Measurements from ENCODE around the gene MRM3. TPM values are rescaled to one million over a fixed set of nuclear protein-coding genes. Genes with fewer than 3 reads are reported as not detected.

MRM3 gene
- total and polyA plus RNA-seq, 2 donors (not counting 3 experiments of a cell fraction or from before 2014, with no cell fraction given): 17.1 to 19.2 TPM

DNA sequence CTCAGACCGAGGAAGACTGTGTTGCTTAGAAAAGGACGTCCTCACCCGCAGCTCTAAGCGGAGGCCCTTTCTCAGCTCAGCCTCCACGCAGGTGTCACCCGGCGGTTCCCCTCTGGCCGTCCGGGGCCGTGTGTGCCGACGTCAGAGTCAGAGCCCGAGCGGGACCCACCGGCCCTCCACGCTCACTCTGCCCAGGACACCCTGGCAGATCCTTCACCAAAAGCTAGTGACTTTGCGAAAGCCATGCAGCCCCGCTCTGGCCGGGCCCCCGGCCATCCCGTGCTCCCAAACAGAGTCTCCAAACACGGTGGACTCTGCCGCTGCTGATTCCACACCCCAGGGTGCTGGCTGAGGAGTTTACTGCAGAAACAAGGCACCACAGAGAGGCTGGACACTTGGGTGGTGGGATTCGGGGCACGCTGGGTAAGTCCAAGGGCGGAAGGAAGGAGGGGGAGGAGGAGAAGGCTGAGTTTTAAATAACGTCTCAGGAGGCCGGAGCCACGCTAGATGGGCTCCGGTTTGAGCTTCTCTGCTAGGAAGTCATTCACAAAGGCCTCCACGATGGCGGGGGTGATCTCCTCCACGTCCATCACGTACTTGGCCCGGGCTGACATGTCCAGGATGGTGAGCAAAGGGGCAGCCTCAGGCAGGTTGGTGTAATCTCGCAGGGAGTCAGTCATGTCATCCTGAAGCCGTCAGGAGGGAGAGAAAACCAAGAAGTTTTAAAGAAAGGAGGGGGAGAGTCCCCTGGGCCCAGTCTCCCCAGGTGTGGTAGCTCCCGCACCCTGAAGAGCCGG is 18.5 kb downstream of the MRM3 start:
- no peaks in the 10 kb centered on the region for H3K9me1 ChIP-seq (replicated peaks; ENCODE audit: control insufficient read depth, extremely low read depth, insufficient read depth, low read length)
- H4K20me1 ChIP-seq (replicated peaks; ENCODE audit: control insufficient read depth, extremely low read depth, insufficient read depth, low read length): no peaks in the 10 kb centered on the region
- TF ChIP-seq JUN (IDR thresholded peaks at IDR 0.05; ENCODE audit: borderline replicate concordance, insufficient read depth, insufficient read length, low read depth) (no peak), MAX (IDR thresholded peaks at IDR 0.05; ENCODE audit: insufficient read depth, insufficient read length) (no peak), POLR2A (IDR thresholded peaks at IDR 0.05; ENCODE audit: low read depth, low read length) (no peak), EZH2 (IDR thresholded peaks at IDR 0.05; ENCODE audit: borderline replicate concordance, low read depth, low read length, severe bottlenecking) (no peak), GATA2 (IDR thresholded peaks at IDR 0.05; ENCODE audit: insufficient read depth, insufficient read length, low read depth, low read length) (no peak), CTCF (IDR thresholded peaks at IDR 0.05; ENCODE audit: extremely low read depth in 1 of 2, insufficient read depth in 1 of 2, low read depth in 1 of 2, low read length in 2 of 2) (no peak), MYC (IDR thresholded peaks at IDR 0.05; ENCODE audit: low read depth, low read length) (no peak), FOS (IDR thresholded peaks at IDR 0.05; ENCODE audit: borderline replicate concordance, insufficient read depth, low read length) (no peak), POLR2AphosphoS5 (IDR thresholded peaks at IDR 0.05; ENCODE audit: insufficient read depth, low read depth, low read length) (no peak)
- intact Hi-C loops (cut with micrococcal nuclease): no loop called here
- CTCF ChIA-PET: interaction anchor here (0.6 to 15.3 kb wide), 4 partner anchors 100 to 255 kb away, joined by 3 to 341 read pairs (median 6); partner anchors contain the start of genes NXN and TIMM22
- no TSS peak for BruUV-seq (replicated peaks)
- no peak overlapping the region for H3K4me3 ChIP-seq (replicated peaks in 1 of 3; ENCODE audit: insufficient read depth in 1 of 3, low read depth in 1 of 3, low read length in 3 of 3)
- H3K4me2 ChIP-seq (ENCODE audit: insufficient read depth, low read length): no peak overlapping the region
- FAIRE-seq: no peak
- H3K36me3 ChIP-seq (ENCODE audit: control insufficient read depth in 2 of 2, extremely low read depth in 1 of 2, insufficient read depth in 2 of 2, low read length in 2 of 2): peaks cover 0 to 11% of the 10 kb centered on the region in 2 experiments
- H3K27me3 ChIP-seq (ENCODE audit: control insufficient read depth in 2 of 2, insufficient read depth in 2 of 2, low read length in 2 of 2): no peaks in the 10 kb centered on the region
- no peak overlapping the region for H2AFZ ChIP-seq (ENCODE audit: low read depth, low read length)
- H3K27ac ChIP-seq (ENCODE audit: insufficient read depth, low read depth, low read length): no peak overlapping the region
- POLR2A ChIA-PET: no interaction called here
- H3K9me3 ChIP-seq (replicated peaks; ENCODE audit: control insufficient read depth, insufficient read depth, low read length): no peaks in the 10 kb centered on the region
- DNase-seq (ENCODE audit: low read depth, low spot score): no peak
- dilution Hi-C loops (cut with MboI; ENCODE audit: extremely low pct_ligation_motif_present, low sequenced_read_pairs): no loop called here
- no peak overlapping the region for H3K9ac ChIP-seq (replicated peaks; ENCODE audit: extremely low read depth, insufficient read depth, low read length)
- H3K4me1 ChIP-seq (ENCODE audit: control insufficient read depth, extremely low read depth, insufficient read depth, low read length): no peaks in the 10 kb centered on the region
- no peaks in the 10 kb centered on the region for H3K79me2 ChIP-seq (ENCODE audit: control insufficient read depth, insufficient read depth, low read length)
